AG09309 (cell line): Measurements from ENCODE around the gene RAD18.

Source experiments
- DNase-seq: peaks from one replicate; pipeline ENCODE4 v3.0.0-alpha.2; 2010; ENCODE audit warnings: low read depth
- H3K4me3 ChIP-seq: 2 replicates; pipeline ENCODE4 v1.5.1; 2011; ENCODE audit warnings: mild to moderate bottlenecking, low read depth, low read length, moderate library complexity; ENCODE audit not compliant: control insufficient read depth
- CTCF ChIP-seq: IDR thresholded peaks from 2 replicates; pipeline ENCODE4 v1.5.1; 2011; ENCODE audit warnings: mild to moderate bottlenecking, low read depth, low read length, inconsistent platforms; ENCODE audit not compliant: insufficient read depth, control insufficient read depth; ENCODE audit errors: missing control alignments

Gene RAD18

GRCh38 chr3:8959668-8960067 is 3.6 kb downstream of the RAD18 start:
- no peak overlapping the region for H3K4me3 ChIP-seq
- no peak for DNase-seq
- TF ChIP-seq CTCF: no peak

- peak; percentile 25 for DNase-seq
- no peak for TF ChIP-seq CTCF
- H3K4me3 ChIP-seq: no peak overlapping the region
Measured at GRCh38 chr3:8954938-8955763, 8.1 kb downstream of the RAD18 start.

GRCh38 chr3:8953313-8953712 is 10.0 kb downstream of the RAD18 start:
- TF ChIP-seq CTCF: no peak
- no peak overlapping the region for H3K4me3 ChIP-seq
- no peak for DNase-seq

- no peak for TF ChIP-seq CTCF
- H3K4me3 ChIP-seq: no peak overlapping the region
- no peak for DNase-seq
Measured at GRCh38 chr3:8952130-8952529, 11.1 kb downstream of the RAD18 start.

- no peak overlapping the region for H3K4me3 ChIP-seq
- no peak for DNase-seq
- TF ChIP-seq CTCF: no peak
Measured at GRCh38 chr3:8945890-8946600, 17.2 kb downstream of the RAD18 start.

GRCh38 chr3:8942746-8943488 is 20.4 kb downstream of the RAD18 start:
- no peak overlapping the region for H3K4me3 ChIP-seq
- DNase-seq: no peak
- no peak for TF ChIP-seq CTCF
